Measurements from ENCODE around the gene AUH. TPM values are rescaled to one million over a fixed set of nuclear protein-coding genes. Genes with fewer than 3 reads are reported as not detected.

Gene AUH
- total RNA-seq, 1 experiment from 2014 or later = 29.0 TPM

DNA sequence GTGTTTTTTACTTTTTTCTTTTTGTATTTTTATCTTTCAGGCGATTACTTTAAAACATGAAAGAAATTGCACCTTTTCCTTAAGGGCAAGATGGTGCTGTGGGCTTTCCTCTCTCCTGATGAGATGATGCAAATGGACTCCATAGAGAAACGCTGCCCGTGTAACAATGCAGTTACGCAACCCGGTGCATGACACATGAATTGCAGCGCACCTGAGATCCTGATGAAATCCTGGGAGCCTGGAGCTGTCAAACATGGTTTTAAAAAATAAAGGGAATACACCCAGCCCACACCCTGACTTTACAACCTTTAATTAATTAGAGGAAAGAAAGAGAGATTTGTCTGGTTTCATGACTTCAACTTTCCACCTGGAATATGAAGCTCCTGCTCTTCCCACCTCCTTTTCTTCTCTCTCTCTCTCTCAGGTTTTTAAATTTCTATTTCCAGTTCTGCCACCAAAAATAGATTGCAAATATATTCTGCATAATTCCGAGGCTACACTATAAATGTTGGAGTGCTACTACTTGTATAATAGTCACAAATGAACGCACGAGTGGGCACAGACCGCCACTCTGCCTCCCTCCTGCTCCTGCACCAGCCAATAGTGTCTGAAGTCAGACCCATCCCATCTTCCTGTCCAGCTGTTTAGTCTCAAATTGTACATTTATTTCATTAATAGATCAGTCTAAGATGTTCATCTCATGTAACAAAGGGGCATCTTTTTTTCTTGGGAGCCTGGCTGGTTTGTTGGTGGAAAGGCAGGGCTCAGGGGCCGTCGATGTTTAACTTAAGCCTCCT is 179.1 kb downstream of the AUH start:
- Histone ChIP-seq H3K9ac (ENCODE audit: low read length) (no peak overlapping the region), H3K27me3 (ENCODE audit: insufficient read depth, low read length) (no peaks in the 10 kb centered on the region), H3K4me1 (ENCODE audit: control insufficient read depth in 1 of 2, insufficient read depth in 2 of 2, low read length in 2 of 2) (peaks cover 10 to 41% of the 10 kb centered on the region in 2 experiments), H3K36me3 (ENCODE audit: control insufficient read depth in 1 of 2, insufficient read depth in 2 of 2, low read length in 2 of 2) (no peaks in the 10 kb centered on the region), H3K9me3 (ENCODE audit: control insufficient read depth in 1 of 2, insufficient read depth in 1 of 2, low read depth in 1 of 2, low read length in 2 of 2) (no peaks in the 10 kb centered on the region), H3K27ac (ENCODE audit: low read depth, low read length) (no peak overlapping the region), H3K79me2 (ENCODE audit: insufficient read depth, low read length) (no peaks in the 10 kb centered on the region), H3K4me3 (replicated peaks in 1 of 2; ENCODE audit: low read depth in 1 of 2, low read length in 2 of 2) (no peak overlapping the region), H2AFZ (ENCODE audit: low read depth, low read length, poor library complexity, severe bottlenecking) (no peak overlapping the region), H3K4me2 (ENCODE audit: low read length) (no peak overlapping the region), H3K9me2 (ENCODE audit: insufficient read depth) (no peaks in the 10 kb centered on the region), H4K20me1 (ENCODE audit: insufficient read depth) (no peaks in the 10 kb centered on the region)
- BruUV-seq (replicated peaks) = no TSS peak
- CTCF ChIA-PET = interaction anchor here (1.3 kb wide), 1 partner anchor 10 kb away, joined by 3 read pairs; no protein-coding TSS in a partner anchor
- DNase-seq (ENCODE audit: low read depth, low spot score) = no peak
- POLR2A ChIA-PET = no interaction called here
- intact Hi-C loops (cut with micrococcal nuclease) = no loop called here
- RAD21 ChIA-PET (ENCODE audit: low non-redundant PET in 1 of 2, low total read pairs in 2 of 2, uncharacterized antibody in 2 of 2, unreplicated experiment in 2 of 2) = no interaction called here
- peak; percentile 49; the same call in 1 of the 2 replicates for ATAC-seq
- TF ChIP-seq RAD21 (IDR thresholded peaks at IDR 0.05; ENCODE audit: low read depth) = peak; percentile 70
- TF ChIP-seq SRF (IDR thresholded peaks at IDR 0.05; ENCODE audit: low read depth) = no peak
- no peak for TF ChIP-seq ZFX (IDR thresholded peaks at IDR 0.05)
- no peak for TF ChIP-seq POLR2A (IDR thresholded peaks at IDR 0.05; ENCODE audit: borderline replicate concordance, extremely low read depth, insufficient read depth, insufficient read length)
- TF ChIP-seq JUND (IDR thresholded peaks at IDR 0.05) = 0 out of 2 replicates have a peak, but pooled peaks have one; percentile 27
- no peak for TF ChIP-seq SIN3A (IDR thresholded peaks at IDR 0.05; ENCODE audit: low read depth)
- no peak for TF ChIP-seq TCF7L2 (IDR thresholded peaks at IDR 0.05; ENCODE audit: borderline replicate concordance, extremely low read depth, insufficient read depth, insufficient read length)
- TF ChIP-seq FOSL1 (IDR thresholded peaks at IDR 0.05; ENCODE audit: low read depth) = peak; percentile 46
- TF ChIP-seq ELF1 (IDR thresholded peaks at IDR 0.05; ENCODE audit: borderline replicate concordance, low read depth) = no peak
- no peak for TF ChIP-seq EZH2 (IDR thresholded peaks at IDR 0.05)
- TF ChIP-seq POLR2AphosphoS5 (IDR thresholded peaks at IDR 0.05; ENCODE audit: low read depth, low read length) = no peak
- peak; percentile 56 for TF ChIP-seq YY1 (IDR thresholded peaks at IDR 0.05; ENCODE audit: extremely low read depth, insufficient replicate concordance, low read depth, low read length)
- peak; percentile 59 for TF ChIP-seq SP1 (IDR thresholded peaks at IDR 0.05; ENCODE audit: low read depth)
- TF ChIP-seq ZNF274 (IDR thresholded peaks at IDR 0.05; ENCODE audit: low read depth, low read length) = no peak
- TF ChIP-seq, protein P1, sequence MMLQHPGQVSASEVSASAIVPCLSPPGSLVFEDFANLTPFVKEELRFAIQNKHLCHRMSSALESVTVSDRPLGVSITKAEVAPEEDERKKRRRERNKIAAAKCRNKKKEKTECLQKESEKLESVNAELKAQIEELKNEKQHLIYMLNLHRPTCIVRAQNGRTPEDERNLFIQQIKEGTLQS (IDR thresholded peaks at IDR 0.05) = no peak; the same call in 1 of the 2 replicates
- TF ChIP-seq, protein P2, sequence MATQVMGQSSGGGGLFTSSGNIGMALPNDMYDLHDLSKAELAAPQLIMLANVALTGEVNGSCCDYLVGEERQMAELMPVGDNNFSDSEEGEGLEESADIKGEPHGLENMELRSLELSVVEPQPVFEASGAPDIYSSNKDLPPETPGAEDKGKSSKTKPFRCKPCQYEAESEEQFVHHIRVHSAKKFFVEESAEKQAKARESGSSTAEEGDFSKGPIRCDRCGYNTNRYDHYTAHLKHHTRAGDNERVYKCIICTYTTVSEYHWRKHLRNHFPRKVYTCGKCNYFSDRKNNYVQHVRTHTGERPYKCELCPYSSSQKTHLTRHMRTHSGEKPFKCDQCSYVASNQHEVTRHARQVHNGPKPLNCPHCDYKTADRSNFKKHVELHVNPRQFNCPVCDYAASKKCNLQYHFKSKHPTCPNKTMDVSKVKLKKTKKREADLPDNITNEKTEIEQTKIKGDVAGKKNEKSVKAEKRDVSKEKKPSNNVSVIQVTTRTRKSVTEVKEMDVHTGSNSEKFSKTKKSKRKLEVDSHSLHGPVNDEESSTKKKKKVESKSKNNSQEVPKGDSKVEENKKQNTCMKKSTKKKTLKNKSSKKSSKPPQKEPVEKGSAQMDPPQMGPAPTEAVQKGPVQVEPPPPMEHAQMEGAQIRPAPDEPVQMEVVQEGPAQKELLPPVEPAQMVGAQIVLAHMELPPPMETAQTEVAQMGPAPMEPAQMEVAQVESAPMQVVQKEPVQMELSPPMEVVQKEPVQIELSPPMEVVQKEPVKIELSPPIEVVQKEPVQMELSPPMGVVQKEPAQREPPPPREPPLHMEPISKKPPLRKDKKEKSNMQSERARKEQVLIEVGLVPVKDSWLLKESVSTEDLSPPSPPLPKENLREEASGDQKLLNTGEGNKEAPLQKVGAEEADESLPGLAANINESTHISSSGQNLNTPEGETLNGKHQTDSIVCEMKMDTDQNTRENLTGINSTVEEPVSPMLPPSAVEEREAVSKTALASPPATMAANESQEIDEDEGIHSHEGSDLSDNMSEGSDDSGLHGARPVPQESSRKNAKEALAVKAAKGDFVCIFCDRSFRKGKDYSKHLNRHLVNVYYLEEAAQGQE (IDR thresholded peaks at IDR 0.05; ENCODE audit: low read depth) = no peak
- TF ChIP-seq CEBPB (IDR thresholded peaks at IDR 0.05; ENCODE audit: low read depth) = peak; percentile 99
- TF ChIP-seq, protein P3, sequence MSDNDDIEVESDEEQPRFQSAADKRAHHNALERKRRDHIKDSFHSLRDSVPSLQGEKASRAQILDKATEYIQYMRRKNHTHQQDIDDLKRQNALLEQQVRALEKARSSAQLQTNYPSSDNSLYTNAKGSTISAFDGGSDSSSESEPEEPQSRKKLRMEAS (IDR thresholded peaks at IDR 0.05) = 0 out of 2 replicates have a peak, but pooled peaks have one; percentile 38
- TF ChIP-seq, protein P4, sequence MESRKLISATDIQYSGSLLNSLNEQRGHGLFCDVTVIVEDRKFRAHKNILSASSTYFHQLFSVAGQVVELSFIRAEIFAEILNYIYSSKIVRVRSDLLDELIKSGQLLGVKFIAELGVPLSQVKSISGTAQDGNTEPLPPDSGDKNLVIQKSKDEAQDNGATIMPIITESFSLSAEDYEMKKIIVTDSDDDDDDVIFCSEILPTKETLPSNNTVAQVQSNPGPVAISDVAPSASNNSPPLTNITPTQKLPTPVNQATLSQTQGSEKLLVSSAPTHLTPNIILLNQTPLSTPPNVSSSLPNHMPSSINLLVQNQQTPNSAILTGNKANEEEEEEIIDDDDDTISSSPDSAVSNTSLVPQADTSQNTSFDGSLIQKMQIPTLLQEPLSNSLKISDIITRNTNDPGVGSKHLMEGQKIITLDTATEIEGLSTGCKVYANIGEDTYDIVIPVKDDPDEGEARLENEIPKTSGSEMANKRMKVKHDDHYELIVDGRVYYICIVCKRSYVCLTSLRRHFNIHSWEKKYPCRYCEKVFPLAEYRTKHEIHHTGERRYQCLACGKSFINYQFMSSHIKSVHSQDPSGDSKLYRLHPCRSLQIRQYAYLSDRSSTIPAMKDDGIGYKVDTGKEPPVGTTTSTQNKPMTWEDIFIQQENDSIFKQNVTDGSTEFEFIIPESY (IDR thresholded peaks at IDR 0.05; ENCODE audit: extremely low read depth, insufficient replicate concordance, low read length) = no peak
- TF ChIP-seq CBX3 (IDR thresholded peaks at IDR 0.05; ENCODE audit: low read depth) = no peak; the same call in 1 of the 2 replicates

Data from HCT116 (cell line).